ENCODE measurements around the gene CHST8. TPM values are rescaled to one million over a fixed set of nuclear protein-coding genes. Genes with fewer than 3 reads are reported as not detected.

The CHST8 gene
- total and polyA plus RNA-seq, 2 of the 13 experiments (the other 11 are each of a cell fraction or from before 2014, with no cell fraction given), result not detected

DNA sequence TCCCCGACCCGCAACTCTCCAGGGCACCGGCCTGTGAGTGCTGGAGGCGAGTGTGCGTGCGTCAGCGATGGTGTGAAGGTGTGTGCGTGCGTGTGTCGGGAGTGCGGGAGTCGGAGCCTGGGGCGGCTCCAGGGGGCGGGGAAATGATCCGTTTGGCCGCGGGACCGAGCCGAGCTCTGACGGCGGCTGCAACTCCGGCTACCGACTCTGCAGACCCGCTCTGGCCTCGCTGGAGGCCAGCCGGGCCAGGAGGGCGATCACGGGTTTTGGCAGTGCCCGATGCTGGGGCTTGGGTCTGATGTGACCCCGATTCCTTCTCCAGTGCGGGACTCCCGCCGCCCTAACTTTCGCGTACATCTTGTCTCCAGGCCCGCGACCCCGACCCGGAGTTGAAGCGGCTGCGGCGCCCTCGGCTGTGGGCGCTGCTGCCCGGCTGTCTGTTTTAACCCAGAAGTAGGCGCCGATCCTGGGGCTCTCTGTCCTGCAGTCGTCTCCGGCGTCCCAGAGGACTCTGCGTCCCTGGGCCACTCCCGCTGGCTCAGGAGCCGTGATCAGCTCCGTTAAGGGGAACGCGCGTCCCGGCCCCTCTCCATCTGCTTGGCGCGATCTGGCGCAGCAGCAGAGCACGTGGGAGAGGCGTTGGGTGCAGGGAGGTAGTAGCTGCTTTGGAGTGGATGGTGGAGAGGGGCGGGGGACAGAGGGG, 1.2 kb downstream of the CHST8 start:
- POLR2A ChIA-PET, result no interaction called here
- no peaks in the 10 kb centered on the region for H3K4me1 ChIP-seq (ENCODE audit: insufficient read depth, low read length)
- no peak overlapping the region for H2AFZ ChIP-seq (ENCODE audit: low read length)
- TF ChIP-seq, protein P1, sequence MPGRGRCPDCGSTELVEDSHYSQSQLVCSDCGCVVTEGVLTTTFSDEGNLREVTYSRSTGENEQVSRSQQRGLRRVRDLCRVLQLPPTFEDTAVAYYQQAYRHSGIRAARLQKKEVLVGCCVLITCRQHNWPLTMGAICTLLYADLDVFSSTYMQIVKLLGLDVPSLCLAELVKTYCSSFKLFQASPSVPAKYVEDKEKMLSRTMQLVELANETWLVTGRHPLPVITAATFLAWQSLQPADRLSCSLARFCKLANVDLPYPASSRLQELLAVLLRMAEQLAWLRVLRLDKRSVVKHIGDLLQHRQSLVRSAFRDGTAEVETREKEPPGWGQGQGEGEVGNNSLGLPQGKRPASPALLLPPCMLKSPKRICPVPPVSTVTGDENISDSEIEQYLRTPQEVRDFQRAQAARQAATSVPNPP (CRISPR knock-in tag; IDR thresholded peaks at IDR 0.05), result no peak
- TF ChIP-seq ZSCAN31 (CRISPR knock-in tag; IDR thresholded peaks at IDR 0.05; ENCODE audit: low read depth) (no peak), ZSCAN22 (CRISPR knock-in tag; IDR thresholded peaks at IDR 0.05) (no peak), RFX3 (CRISPR knock-in tag; IDR thresholded peaks at IDR 0.05) (no peak), ZNF124 (CRISPR knock-in tag; IDR thresholded peaks at IDR 0.05) (no peak), EP300 (IDR thresholded peaks at IDR 0.05; ENCODE audit: low read depth in 2 of 2, low read length in 2 of 2) (no peak), EP300 (CRISPR knock-in tag; IDR thresholded peaks at IDR 0.05; ENCODE audit: borderline replicate concordance) (no peak), ZNF333 (CRISPR knock-in tag; IDR thresholded peaks at IDR 0.05; ENCODE audit: borderline replicate concordance) (no peak), ZNF891 (CRISPR knock-in tag; IDR thresholded peaks at IDR 0.05) (no peak), ERF (CRISPR knock-in tag; IDR thresholded peaks at IDR 0.05) (no peak), NCOA2 (CRISPR knock-in tag; IDR thresholded peaks at IDR 0.05) (no peak), ZSCAN25 (CRISPR knock-in tag; IDR thresholded peaks at IDR 0.05) (no peak), GFI1 (CRISPR knock-in tag; IDR thresholded peaks at IDR 0.05; ENCODE audit: borderline replicate concordance) (no peak), ZNF572 (CRISPR knock-in tag; IDR thresholded peaks at IDR 0.05) (no peak), KDM1A (CRISPR knock-in tag; IDR thresholded peaks at IDR 0.05) (no peak), MYC (CRISPR knock-in tag; IDR thresholded peaks at IDR 0.05; ENCODE audit: borderline replicate concordance) (no peak)
- TF ChIP-seq, protein P2, sequence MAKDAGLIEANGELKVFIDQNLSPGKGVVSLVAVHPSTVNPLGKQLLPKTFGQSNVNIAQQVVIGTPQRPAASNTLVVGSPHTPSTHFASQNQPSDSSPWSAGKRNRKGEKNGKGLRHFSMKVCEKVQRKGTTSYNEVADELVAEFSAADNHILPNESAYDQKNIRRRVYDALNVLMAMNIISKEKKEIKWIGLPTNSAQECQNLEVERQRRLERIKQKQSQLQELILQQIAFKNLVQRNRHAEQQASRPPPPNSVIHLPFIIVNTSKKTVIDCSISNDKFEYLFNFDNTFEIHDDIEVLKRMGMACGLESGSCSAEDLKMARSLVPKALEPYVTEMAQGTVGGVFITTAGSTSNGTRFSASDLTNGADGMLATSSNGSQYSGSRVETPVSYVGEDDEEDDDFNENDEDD (CRISPR knock-in tag; IDR thresholded peaks at IDR 0.05; ENCODE audit: borderline replicate concordance), result no peak
- TF ChIP-seq, protein P3, sequence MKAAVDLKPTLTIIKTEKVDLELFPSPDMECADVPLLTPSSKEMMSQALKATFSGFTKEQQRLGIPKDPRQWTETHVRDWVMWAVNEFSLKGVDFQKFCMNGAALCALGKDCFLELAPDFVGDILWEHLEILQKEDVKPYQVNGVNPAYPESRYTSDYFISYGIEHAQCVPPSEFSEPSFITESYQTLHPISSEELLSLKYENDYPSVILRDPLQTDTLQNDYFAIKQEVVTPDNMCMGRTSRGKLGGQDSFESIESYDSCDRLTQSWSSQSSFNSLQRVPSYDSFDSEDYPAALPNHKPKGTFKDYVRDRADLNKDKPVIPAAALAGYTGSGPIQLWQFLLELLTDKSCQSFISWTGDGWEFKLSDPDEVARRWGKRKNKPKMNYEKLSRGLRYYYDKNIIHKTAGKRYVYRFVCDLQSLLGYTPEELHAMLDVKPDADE (CRISPR knock-in tag; IDR thresholded peaks at IDR 0.05), result no peak
- TF ChIP-seq, protein P4, sequence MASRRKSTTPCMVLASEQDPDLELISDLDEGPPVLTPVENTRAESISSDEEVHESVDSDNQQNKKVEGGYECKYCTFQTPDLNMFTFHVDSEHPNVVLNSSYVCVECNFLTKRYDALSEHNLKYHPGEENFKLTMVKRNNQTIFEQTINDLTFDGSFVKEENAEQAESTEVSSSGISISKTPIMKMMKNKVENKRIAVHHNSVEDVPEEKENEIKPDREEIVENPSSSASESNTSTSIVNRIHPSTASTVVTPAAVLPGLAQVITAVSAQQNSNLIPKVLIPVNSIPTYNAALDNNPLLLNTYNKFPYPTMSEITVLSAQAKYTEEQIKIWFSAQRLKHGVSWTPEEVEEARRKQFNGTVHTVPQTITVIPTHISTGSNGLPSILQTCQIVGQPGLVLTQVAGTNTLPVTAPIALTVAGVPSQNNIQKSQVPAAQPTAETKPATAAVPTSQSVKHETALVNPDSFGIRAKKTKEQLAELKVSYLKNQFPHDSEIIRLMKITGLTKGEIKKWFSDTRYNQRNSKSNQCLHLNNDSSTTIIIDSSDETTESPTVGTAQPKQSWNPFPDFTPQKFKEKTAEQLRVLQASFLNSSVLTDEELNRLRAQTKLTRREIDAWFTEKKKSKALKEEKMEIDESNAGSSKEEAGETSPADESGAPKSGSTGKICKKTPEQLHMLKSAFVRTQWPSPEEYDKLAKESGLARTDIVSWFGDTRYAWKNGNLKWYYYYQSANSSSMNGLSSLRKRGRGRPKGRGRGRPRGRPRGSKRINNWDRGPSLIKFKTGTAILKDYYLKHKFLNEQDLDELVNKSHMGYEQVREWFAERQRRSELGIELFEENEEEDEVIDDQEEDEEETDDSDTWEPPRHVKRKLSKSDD (CRISPR knock-in tag; IDR thresholded peaks at IDR 0.05; ENCODE audit: low read depth), result no peak
- H3K4me3 ChIP-seq (replicated peaks in 1 of 3; ENCODE audit: insufficient read depth in 1 of 3, low read depth in 2 of 3, low read length in 3 of 3), result no peak overlapping the region
- no TSS peak for BruUV-seq (replicated peaks)
- no peak overlapping the region for H3K4me2 ChIP-seq (ENCODE audit: low read depth, low read length)
- no peak for ATAC-seq
- H4K20me1 ChIP-seq (ENCODE audit: insufficient read depth, low read length), result no peaks in the 10 kb centered on the region
- WGBS (ENCODE audit: low lambda C conversion rate), result 58% methylated on average over 53 of the region's 64 CpGs
- H3K27ac ChIP-seq (ENCODE audit: extremely low read length, insufficient read depth, low read length), result no peak overlapping the region
- no peaks in the 10 kb centered on the region for H3K36me3 ChIP-seq (replicated peaks in 1 of 2; ENCODE audit: control insufficient read depth in 1 of 2, insufficient read depth in 2 of 2, low read length in 2 of 2)
- no peaks in the 10 kb centered on the region for H3K9me3 ChIP-seq (ENCODE audit: low read length)
- in situ Hi-C loops (cut with HindIII; ENCODE audit: extremely low pct_ligation_motif_present, low pct_unique_long_range_greater_than_20kb) (no loop called here), intact Hi-C loops (cut with micrococcal nuclease; ENCODE audit: unreplicated experiment) (no loop called here)
- H3K27me3 ChIP-seq (ENCODE audit: control insufficient read depth in 1 of 2, insufficient read depth in 2 of 2, low read length in 2 of 2), result peaks cover 9 to 64% of the 10 kb centered on the region in 2 experiments
- no peaks in the 10 kb centered on the region for H3K79me2 ChIP-seq (ENCODE audit: insufficient read depth, low read length)
- no peak overlapping the region for H3K9ac ChIP-seq (ENCODE audit: insufficient read depth, low read depth, low read length)
- no peak for FAIRE-seq
- CTCF ChIA-PET (ENCODE audit: low intra/inter-chr PET ratio, low total read pairs), result no interaction called here
- no peak for DNase-seq (ENCODE audit: low spot score)

Measured in HepG2 (cell line).